Measurements from ENCODE around the gene ATP2A3.

The ATP2A3 gene

DNA sequence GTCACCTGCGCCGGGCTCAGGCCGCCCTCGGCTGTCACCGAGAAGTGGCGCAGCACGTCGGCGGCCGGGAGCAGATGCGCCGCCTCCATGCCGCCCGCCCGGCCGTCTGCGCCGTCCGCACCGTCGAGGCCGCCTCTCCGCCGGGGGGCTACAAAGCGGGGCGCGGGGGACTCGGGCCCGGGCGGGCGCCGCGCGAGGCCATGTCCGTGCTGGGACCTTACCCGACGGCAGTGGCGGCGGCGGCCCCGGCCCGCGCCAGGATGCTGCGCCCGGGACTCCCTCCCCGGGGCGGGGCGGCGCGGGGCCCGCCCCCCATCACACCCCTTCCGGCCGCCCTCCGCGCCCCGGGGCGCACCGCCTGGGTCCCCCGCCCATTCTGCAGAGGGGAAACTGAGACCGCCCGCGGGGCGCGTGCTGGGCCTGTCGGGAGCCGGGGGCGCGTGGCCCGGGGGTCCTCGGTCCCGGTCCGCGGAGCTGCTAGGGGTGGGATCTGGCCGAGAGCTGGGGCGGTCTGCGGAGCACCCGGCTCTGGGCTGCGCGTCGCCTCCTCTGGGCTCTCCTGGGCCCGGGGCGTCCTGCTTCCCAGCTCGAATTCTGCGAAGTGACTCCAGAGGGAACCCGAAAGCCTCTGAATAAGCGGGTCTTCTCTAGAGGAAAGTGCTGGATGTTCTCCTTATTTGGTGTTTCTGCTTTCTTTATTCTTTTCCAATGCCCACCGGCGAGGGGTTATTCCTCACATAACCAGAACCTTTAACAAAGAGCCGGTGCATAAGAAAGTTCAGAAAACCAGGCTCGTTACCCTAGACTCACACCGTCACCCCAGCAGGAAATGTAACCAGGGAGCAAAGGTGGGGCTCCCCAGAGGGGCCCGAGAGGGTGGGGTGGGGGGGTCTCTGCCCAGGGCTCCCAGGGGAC, at the start of gene ATP2A3:
Gene ATP2A3 (minus strand): TSS at position 235 of the 915 bp plus-strand sequence. CDS start 146 bp downstream, at position 89.
- DNase-seq (ENCODE audit: low spot score) = peak; percentile 61

DNA sequence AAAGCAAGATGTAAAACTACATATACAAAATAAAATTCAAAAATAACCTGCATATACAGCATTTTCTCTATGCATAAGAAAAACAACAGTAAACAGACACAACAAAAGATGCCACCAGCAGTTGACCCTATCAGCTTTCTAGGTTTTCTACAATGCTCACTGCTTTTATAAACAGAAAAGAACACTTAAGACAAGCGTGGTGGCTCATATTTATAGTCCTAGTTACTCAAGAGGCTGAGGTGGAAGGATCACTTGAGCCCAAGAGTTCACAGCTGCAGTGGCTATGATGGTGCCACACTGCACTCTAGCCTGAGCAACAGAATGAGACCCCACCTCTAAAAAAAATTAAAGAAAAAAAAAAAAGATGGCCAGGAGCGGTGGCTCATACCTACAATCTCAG, 46.5 kb upstream of the ATP2A3 start:
- no peak for DNase-seq (ENCODE audit: low spot score)

DNA sequence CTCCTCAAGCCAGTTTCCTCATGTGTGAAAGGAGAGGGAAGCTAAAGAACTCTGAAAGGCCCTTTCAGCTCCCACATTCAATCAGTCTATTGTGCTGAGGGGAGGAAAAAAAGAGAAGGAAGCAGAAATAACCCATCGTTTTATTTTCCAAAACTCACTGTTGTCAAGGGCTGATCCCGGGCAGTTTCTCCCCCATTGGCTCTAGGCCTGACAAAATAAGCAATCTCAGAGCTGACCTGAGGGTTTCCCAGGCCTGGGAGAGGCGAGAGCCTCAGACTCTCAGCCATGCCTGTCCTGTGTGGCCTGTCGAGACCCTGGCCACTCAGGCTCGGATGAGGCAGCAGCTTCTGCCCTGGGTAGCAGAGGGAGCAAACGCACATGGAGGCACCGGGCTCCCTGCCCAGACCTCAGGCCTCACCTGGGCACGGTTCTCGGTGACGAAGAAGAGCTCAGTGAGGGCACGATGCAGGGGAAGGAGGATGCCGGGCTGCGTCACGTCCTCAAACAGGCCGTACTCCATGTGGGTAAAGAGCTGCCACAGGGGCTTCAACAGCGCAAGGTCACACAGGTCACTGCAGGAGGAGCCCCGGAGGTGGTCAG, 45.0 kb upstream of the ATP2A3 start:
- DNase-seq (ENCODE audit: low spot score) = no peak

DNA sequence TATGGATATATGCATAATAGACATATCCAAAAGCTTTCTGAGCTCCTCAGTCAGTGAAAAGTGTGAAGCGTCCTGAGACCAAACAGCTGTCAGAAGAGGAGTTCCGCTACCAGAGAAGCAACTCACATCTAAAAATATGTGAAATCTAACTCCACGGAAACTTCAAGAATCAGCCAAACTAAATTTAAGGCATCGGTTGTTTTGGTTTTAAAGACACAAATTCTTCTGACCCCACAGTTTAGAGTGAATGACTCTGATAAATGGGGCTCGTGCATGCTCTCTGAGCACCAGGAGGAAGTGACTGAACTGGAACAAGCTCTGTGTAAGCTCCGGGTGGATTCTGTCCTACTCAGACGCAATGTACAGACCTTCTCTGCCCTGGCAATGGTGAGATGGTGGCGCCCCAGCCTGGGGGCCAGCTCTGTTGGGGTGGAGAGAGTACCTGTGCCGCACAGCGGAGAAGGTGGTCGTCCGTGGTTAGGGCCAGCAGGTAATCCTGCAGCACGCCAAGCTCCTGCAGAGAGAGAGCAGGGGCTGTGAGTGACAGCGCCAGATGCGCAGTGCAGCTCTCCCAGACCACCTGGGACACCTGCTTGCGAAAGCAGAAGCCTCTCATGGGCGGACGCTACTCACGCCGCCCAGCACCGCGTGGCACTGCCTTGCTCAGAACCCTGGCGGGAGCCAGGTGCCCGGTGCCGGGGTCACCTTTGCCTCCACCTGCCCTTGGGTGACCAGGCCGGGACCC, 44.4 kb upstream of the ATP2A3 start:
- no peak for DNase-seq (ENCODE audit: low spot score)

DNA sequence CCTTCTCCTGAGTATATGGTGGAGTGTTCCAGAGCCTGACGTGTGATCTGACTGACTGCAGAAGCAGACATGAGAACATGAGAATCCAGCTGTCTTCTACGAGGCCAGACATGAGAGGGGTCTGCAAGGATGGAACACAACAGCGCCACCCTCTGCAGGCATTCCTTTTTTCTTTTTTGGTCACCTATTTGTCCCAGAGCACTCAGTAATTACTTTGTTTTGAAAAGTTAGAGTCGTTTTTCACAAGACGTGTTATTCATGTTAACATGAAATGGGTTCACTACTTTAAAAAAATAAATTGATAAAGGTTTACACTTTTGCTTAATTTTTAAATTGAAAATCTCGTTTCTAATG, 43.8 kb upstream of the ATP2A3 start:
- no peak for DNase-seq (ENCODE audit: low spot score)

DNA sequence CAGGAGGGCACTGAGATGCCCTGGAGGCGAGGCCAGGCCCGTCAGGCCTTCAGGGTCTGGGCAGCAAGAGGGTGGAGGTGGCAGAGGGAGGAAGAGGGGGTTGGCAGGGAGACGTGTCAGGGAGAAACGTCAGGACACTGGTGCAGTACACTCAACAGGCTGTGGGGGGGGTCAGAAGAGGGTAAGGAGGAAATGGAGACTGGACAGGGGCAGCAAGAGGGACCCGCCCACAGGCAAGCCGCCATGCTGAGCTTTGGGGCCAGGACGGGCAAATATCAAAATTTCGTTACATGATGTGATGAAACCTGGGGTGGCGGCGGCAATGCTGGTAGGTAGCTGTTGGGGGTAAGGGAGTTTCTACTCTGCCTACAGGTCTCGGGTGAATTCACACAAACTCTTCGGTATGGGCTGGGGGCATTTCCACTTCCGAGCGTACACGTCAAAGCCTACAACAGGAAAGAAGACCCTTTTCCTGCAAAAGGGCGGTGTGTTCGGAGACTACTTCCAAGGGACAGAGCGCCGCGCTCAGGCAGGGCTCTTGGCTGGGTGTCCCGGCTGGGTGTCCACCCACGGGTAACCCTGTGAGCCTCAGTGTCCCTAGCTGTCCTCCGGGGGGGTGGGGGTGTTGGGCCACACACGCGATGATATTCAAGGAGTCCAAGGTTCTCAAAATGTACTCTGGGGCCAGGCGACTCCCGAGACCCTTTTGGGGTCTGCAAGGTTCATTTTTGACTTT, 43.3 kb upstream of the ATP2A3 start:
- no peak for DNase-seq (ENCODE audit: low spot score)

DNA sequence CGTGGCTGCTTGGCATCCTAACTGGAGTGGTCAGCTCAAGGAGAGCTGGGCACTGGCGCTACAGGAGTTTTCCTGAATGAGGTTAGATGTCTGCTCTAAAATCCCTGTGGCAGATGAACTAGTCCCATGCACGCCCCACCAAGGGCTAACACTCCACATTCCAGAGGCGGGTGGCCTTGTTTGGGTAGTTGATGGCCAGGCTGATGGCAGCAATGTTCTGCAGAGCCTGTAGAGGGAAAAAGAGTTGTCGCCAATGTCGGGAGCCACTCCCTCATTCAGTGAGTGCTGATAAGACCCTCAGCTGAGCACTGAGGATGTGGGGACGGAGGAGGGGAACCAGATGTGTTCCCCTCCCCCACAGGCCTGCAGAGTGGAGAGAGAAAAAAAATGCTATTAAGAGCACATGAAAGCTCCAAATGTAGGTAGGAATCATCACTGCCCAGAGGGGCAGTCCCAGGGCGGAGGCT, 42.5 kb upstream of the ATP2A3 start:
- DNase-seq (ENCODE audit: low spot score) = no peak

DNA sequence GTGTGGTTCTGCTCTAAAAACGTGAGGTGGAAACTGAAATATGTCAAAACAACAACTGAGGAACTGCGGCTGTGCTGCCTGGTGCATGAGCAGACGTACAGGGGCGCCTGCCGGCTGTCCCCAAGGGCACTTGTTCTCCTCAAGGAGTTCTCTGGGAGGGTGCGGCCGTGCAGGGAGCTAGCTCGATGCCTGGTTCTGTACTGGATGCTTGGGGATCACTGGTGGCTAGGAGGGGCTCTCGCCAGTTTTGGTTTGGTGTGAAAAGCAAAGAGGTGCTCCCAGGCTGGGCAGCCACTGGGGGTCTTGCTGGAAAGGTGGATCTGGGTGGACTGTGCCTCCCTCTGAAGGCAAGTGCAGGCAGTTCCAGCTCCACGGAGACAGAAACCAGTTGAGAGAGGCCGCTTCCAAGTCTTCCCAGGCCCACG, 41.9 kb upstream of the ATP2A3 start:
- no peak for DNase-seq (ENCODE audit: low spot score)

DNA sequence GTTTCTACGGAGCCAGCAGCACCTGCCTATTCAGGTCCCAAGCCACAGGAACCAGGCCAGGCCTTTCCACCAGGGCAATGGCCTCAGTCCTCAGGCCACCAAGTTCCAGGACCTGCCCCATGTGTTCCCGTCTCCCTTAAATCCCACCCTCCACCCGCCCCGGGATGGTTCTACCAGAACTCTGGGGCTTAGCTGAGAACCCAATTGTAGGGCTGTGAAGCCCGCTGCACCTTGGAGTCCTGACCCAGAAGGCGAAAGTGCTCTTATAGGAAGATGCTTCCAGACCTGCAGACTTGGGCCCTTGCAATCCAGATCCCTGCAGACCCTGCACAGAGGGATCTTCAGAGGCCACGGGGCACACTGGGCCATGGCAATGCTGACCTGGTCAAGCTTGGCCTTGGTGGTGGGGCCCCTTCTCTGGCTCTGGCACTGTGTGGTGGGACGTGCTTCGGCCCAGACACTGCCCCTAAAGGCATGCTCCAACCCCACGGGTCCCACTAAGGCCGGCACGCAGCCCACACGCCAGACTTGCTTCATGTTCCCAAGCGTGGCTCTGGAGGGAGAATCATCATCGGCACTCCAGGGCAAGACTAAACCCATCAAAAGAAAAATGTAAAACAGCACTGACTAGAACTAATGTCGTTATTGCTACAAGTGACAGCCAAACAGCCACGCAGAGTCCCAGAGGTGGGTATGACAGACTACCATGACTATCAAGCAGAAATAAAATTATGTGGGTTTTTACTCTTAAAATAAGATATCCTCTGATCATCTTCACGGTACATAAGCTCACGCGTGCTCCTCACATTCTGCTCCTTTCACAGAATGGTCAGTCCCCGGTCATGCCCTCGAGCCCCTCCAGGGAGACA, 41.3 kb upstream of the ATP2A3 start:
- no peak for DNase-seq (ENCODE audit: low spot score)

DNA sequence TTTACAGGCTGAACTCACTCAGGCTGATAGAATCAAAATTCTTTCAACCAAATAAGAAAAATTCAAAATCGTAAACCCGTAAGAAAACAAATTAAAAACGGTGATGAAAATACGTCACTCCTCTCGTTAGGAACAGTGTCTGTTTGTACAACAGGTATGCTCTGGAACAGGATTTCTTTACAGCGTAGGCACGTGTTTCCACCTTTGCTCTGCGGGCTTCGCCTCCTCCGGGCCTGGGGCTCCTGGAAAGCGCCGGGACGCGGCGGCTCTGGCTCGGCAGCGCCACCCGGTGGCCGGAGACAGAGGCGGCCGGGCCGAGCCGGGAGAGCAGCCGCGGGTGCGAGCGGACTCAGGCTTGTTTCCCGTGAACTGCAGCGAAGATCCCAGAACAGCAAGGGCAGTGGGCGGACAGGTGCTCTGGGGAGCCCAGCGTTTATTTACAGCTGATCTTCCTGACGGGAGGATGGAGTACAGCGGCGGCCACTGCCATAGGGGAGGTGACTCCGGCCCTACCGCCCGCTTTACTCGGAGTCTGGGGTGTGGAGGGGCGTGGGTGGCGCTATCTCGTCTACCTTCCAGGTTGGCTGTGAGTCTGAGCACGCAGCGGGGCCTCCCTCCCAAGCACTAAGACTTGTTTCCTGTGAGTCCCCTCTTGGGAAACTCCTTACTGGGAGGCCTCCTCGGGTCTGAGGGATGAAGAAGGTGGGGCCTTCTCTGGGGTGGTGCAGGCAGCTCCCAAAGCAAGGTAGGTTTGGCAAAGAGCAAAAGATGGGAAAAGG, 40.5 kb upstream of the ATP2A3 start:
- DNase-seq (ENCODE audit: low spot score) = peak; percentile 40

DNA sequence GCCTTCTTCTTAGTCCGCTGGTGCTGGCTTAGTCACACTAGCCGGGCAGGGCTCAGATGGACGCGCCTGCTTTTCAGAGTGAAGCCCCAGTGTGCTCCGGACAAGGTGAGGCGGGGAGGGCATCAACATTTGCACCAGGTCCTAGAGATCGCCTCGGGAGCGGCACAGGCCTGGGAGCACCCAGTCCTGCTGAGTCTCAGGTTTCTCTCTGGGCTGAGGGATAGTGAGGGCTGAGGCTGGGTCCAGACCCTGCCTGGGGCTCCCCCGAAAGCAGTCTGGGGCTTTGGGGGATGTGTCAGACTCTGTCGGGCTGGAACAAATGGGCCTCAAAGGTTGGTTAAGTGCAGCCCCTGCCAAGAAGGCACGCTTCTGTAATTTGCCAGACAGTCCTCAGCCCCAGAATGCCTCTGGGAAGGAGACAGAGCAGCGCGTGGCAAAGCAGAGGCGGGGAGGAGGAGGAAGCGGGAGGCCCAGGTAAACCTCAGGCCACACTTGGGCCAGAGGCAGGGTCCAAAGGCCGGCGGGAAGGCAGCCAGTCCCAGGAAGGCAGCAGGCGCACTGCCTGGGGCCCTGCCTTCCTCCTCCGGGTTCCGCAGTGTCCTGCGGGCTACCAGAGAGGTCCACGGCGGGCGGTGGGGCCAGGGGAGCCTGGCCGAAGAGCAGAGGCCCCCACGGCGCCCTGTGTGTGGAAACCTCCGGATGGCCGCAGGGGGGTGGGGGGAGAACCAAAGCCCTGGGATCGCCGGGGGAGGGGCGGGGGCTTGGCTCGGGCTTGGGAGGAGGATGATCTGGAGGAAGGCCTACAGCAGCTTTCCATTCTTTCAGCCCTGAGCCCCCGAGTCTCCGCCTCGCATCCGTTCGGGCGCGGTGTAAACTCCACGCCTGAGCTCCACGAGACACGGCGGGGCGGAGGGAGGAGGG, 39.5 kb upstream of the ATP2A3 start:
- DNase-seq (ENCODE audit: low spot score) = no peak

DNA sequence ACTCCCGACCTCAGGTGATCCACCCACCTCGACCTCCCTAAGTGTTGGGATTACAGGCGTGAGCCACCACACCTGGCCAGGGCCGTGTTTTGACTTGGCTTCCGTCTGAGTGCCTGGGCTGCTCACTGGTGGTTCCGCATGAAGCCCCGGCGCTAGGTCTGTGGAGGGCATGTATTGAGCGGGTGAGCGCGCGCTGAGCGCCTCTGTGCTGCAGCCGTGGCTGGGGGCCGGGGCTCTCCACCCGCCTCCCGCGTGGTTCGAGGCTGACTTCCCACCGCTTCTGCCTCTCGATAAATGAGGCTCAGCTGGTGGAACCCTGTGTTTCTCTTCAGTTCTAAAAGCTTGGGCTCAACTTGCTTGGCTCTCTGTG, 38.9 kb upstream of the ATP2A3 start:
- DNase-seq (ENCODE audit: low spot score) = no peak

DNA sequence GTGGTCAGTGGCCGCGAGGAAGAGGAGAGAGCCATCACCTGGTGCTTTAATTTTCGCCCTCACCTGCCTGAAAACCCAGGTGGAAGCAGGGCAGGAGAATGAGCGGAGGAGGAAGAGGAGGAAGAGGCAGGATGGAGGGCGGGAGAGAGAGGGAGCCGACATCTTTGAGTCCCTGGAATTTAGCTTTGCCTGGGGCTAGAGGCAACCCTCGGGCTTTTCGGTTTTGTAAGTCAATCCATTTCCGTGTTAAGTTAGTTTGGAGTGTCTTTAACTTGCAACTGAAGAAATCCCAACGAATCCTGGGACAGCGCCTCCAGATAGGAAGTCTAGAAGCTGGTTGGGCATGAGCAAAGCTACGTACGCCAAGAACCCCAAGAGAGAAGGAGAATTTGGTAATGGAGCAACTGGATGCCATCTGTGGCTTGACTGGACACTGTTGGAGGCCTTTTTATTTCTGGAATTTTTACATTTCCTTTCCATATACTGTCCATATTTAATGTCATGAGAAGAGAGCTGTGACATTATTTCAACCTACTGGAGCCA, 36.9 kb upstream of the ATP2A3 start:
- no peak for DNase-seq (ENCODE audit: low spot score)

DNA sequence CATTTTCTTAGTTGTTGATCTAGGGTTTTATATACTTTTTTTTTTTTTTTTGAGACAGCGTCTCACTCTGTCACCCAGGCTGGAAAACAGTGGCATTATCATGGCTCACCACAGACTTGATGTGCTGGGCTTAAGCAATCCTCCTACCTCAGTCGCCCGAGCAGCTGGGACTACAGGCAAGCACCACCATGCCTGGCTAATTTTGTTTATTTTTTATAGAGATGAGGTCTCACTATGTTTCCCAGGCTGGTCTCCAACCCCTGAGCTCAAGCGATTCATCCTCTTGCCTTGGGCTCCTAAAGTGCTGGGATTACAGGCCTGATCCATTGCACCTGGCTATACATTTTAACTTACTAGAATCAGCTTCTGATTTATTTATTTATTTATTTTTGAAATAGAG, 34.2 kb upstream of the ATP2A3 start:
- DNase-seq (ENCODE audit: low spot score) = no peak

DNA sequence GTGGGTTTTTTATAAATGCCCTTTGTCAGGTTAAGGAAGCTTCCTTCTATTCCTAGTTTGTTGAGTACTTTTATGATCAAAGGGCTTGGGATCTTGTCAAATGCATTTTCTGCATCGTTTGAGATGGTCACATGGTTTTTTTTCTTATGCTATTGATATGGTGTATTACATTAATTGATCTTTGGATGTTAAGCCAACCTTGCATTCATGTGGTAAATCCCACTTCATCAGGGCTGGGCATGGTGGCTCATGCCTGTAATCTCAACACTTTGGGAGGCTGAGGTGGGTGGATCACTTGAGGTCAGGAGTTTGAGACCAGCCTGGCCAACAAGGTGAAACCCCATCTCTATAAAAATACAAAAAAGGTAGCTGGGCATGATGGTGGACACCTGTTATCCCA, 30.8 kb upstream of the ATP2A3 start:
- no peak for DNase-seq (ENCODE audit: low spot score)

DNA sequence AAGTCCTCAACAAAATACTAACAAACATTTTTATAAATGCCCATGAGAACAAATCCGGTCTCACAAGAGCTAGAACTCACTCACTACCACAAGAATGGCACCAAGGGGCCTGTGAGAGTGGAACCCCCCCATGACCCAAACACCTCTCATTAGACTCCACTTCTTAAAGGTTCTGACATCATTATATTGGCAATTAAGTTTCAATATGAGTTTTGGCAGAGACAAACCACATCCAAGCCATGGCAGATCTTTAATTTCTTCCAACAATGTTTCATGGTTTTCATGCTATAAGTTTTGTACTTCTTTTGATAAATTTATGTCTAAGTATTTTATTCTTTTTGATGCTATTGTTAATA, 30.0 kb upstream of the ATP2A3 start:
- DNase-seq (ENCODE audit: low spot score) = no peak

DNA sequence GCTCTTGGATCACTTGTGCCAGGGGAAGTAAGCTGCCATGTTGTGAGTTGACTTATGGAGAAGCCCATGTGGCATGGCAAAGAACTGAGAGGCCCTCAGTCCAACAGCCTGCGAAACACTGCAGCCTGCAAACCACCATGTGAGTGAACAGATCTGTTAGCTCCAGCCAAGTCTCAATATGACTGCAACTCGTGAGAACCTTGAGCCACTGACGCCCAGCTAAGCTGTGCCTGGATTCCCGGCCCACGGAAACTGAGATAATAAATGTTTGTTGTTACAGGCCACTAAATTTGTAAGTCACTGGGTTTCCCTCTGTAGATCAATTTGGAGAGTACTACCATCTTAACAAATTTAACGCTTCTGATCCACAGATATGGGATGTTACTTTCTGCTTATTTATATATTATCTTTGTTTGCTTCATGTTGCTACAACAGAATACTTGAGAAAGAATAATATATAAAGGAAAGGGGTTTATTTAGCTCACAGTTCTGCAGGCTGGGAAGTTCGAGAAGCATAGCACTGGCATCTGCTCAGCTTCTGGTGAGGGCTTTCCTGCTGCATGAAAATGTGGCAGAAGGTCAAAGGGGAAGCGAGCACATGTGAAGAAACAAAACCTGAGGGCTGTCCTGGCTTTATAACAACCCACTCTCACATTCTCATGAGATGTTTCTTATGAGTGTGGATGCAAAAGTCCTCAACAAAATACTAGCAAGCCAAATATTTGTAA, 29.4 kb upstream of the ATP2A3 start:
- DNase-seq (ENCODE audit: low spot score) = no peak

DNA sequence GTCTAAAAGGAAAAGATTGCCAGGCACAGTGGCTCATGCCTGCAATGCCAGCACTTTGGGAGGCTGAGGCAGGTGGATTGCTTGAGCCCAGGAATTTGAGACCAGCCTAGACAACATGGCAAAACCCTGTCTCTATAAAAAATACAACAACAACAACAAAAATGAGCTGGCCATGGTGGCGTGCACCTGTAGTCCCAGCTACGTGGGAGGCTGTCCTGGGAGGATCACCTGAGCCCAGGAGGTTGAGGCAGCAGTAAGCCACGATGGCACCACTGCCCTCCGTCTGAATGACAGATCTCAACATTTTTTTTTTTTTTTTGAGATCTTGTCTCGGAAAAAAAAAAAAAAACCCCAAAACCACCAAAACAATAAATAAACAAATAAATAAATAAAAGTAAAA, 28.1 kb upstream of the ATP2A3 start:
- DNase-seq (ENCODE audit: low spot score) = no peak

Measured in CD4-positive, alpha-beta T cell treated with Interleukin-15 for 4 hours (primary cell).